ENCODE measurements around the gene RAET1E. TPM values are rescaled to one million over a fixed set of nuclear protein-coding genes. Genes with fewer than 3 reads are reported as not detected.
"Not testable (repeated sequence)": the region's sequence is repeated elsewhere in the genome, so short reads cannot be mapped to it uniquely, and the experiment has no call there.

Gene RAET1E
- total and polyA plus RNA-seq, 9 donors = 0.35 to 3.4 (median 0.89) TPM

GRCh38 chr6:149856256-149856994 is 41.5 kb downstream of the RAET1E start:
- no peak overlapping the region for H3K4me3 ChIP-seq (ENCODE audit: low read length)
- DNase-seq = no peak
- no peak overlapping the region for H3K27ac ChIP-seq (ENCODE audit: low read length)
- H3K36me3 ChIP-seq (ENCODE audit: control insufficient read depth, insufficient read depth, low read length) = peaks cover 9% of the 10 kb centered on the region
- peaks cover 9% of the 10 kb centered on the region for H3K4me1 ChIP-seq (ENCODE audit: control insufficient read depth, insufficient read depth, low read length)
- no peaks in the 10 kb centered on the region for H3K27me3 ChIP-seq (ENCODE audit: control insufficient read depth, insufficient read depth, low read length)
- no peaks in the 10 kb centered on the region for H3K9me3 ChIP-seq (replicated peaks; ENCODE audit: control insufficient read depth, low read depth, low read length)
- WGBS (ENCODE audit: insufficient coverage) = 65% methylated on average over 4 of the region's 10 CpGs

GRCh38 chr6:149855741-149856140 is 42.2 kb downstream of the RAET1E start:
- no peak for DNase-seq
- Histone ChIP-seq H3K27me3 (ENCODE audit: control insufficient read depth, insufficient read depth, low read length) (no peaks in the 10 kb centered on the region), H3K27ac (ENCODE audit: low read length) (no peak overlapping the region), H3K9me3 (replicated peaks; ENCODE audit: control insufficient read depth, low read depth, low read length) (no peaks in the 10 kb centered on the region), H3K4me3 (ENCODE audit: low read length) (no peak overlapping the region), H3K4me1 (ENCODE audit: control insufficient read depth, insufficient read depth, low read length) (peaks cover 7% of the 10 kb centered on the region), H3K36me3 (ENCODE audit: control insufficient read depth, insufficient read depth, low read length) (peaks cover 9% of the 10 kb centered on the region)
- WGBS (ENCODE audit: insufficient coverage) = no CpG with 5 or more reads among the region's 2 CpGs

GRCh38 chr6:149855040-149855654 is 42.8 kb downstream of the RAET1E start:
- Histone ChIP-seq H3K27me3 (ENCODE audit: control insufficient read depth, insufficient read depth, low read length) (no peaks in the 10 kb centered on the region), H3K36me3 (ENCODE audit: control insufficient read depth, insufficient read depth, low read length) (peaks cover 10% of the 10 kb centered on the region), H3K4me3 (ENCODE audit: low read length) (no peak overlapping the region), H3K27ac (ENCODE audit: low read length) (no peak overlapping the region), H3K4me1 (ENCODE audit: control insufficient read depth, insufficient read depth, low read length) (peaks cover 2% of the 10 kb centered on the region), H3K9me3 (replicated peaks; ENCODE audit: control insufficient read depth, low read depth, low read length) (no peaks in the 10 kb centered on the region)
- 100% methylated on average over 1 of the region's 5 CpGs for WGBS (ENCODE audit: insufficient coverage)
- no peak for DNase-seq

GRCh38 chr6:149854532-149854931 is 43.4 kb downstream of the RAET1E start:
- WGBS (ENCODE audit: insufficient coverage) = 47% methylated on average over 6 of the region's 6 CpGs
- H3K4me1 ChIP-seq (ENCODE audit: control insufficient read depth, insufficient read depth, low read length) = no peaks in the 10 kb centered on the region
- no peak overlapping the region for H3K27ac ChIP-seq (ENCODE audit: low read length)
- no peaks in the 10 kb centered on the region for H3K9me3 ChIP-seq (replicated peaks; ENCODE audit: control insufficient read depth, low read depth, low read length)
- no peak overlapping the region for H3K4me3 ChIP-seq (ENCODE audit: low read length)
- no peak for DNase-seq
- peaks cover 14% of the 10 kb centered on the region for H3K36me3 ChIP-seq (ENCODE audit: control insufficient read depth, insufficient read depth, low read length)
- H3K27me3 ChIP-seq (ENCODE audit: control insufficient read depth, insufficient read depth, low read length) = peaks cover 3% of the 10 kb centered on the region

GRCh38 chr6:149854017-149854416 is 43.9 kb downstream of the RAET1E start:
- not testable (repeated sequence) for H3K4me1 ChIP-seq (ENCODE audit: control insufficient read depth, insufficient read depth, low read length); H3K9me3 ChIP-seq (replicated peaks; ENCODE audit: control insufficient read depth, low read depth, low read length); H3K27me3 ChIP-seq (ENCODE audit: control insufficient read depth, insufficient read depth, low read length); H3K4me3 ChIP-seq (ENCODE audit: low read length); H3K27ac ChIP-seq (ENCODE audit: low read length); DNase-seq
- H3K36me3 ChIP-seq (ENCODE audit: control insufficient read depth, insufficient read depth, low read length) = peaks cover 14% of the 10 kb centered on the region
- WGBS (ENCODE audit: insufficient coverage) = no CpG with 5 or more reads among the region's 4 CpGs

- WGBS (ENCODE audit: insufficient coverage) = 93% methylated on average over 6 of the region's 12 CpGs
- no peaks in the 10 kb centered on the region for H3K9me3 ChIP-seq (replicated peaks; ENCODE audit: control insufficient read depth, low read depth, low read length)
- peaks cover 3% of the 10 kb centered on the region for H3K27me3 ChIP-seq (ENCODE audit: control insufficient read depth, insufficient read depth, low read length)
- peaks cover 14% of the 10 kb centered on the region for H3K36me3 ChIP-seq (ENCODE audit: control insufficient read depth, insufficient read depth, low read length)
- no peak for DNase-seq
- no peak overlapping the region for H3K27ac ChIP-seq (ENCODE audit: low read length)
- H3K4me3 ChIP-seq (ENCODE audit: low read length) = no peak overlapping the region
- no peaks in the 10 kb centered on the region for H3K4me1 ChIP-seq (ENCODE audit: control insufficient read depth, insufficient read depth, low read length)
Observed at GRCh38 chr6:149852881-149853280, 45.0 kb downstream of the RAET1E start.

GRCh38 chr6:149852180-149852579 is 45.7 kb downstream of the RAET1E start:
- peaks cover 4% of the 10 kb centered on the region for H3K4me1 ChIP-seq (ENCODE audit: control insufficient read depth, insufficient read depth, low read length)
- WGBS (ENCODE audit: insufficient coverage) = 79% methylated on average over 5 of the region's 6 CpGs
- no peak for DNase-seq
- H3K4me3 ChIP-seq (ENCODE audit: low read length) = no peak overlapping the region
- peaks cover 3% of the 10 kb centered on the region for H3K27me3 ChIP-seq (ENCODE audit: control insufficient read depth, insufficient read depth, low read length)
- peaks cover 14% of the 10 kb centered on the region for H3K36me3 ChIP-seq (ENCODE audit: control insufficient read depth, insufficient read depth, low read length)
- H3K27ac ChIP-seq (ENCODE audit: low read length) = no peak overlapping the region
- H3K9me3 ChIP-seq (replicated peaks; ENCODE audit: control insufficient read depth, low read depth, low read length) = no peaks in the 10 kb centered on the region

- no CpG with 5 or more reads among the region's 5 CpGs for WGBS (ENCODE audit: insufficient coverage)
- H3K4me1 ChIP-seq (ENCODE audit: control insufficient read depth, insufficient read depth, low read length) = peaks cover 7% of the 10 kb centered on the region
- H3K27ac ChIP-seq (ENCODE audit: low read length) = no peak overlapping the region
- H3K4me3 ChIP-seq (ENCODE audit: low read length) = no peak overlapping the region
- peaks cover 14% of the 10 kb centered on the region for H3K36me3 ChIP-seq (ENCODE audit: control insufficient read depth, insufficient read depth, low read length)
- H3K27me3 ChIP-seq (ENCODE audit: control insufficient read depth, insufficient read depth, low read length) = peaks cover 3% of the 10 kb centered on the region
- DNase-seq = no peak
- no peaks in the 10 kb centered on the region for H3K9me3 ChIP-seq (replicated peaks; ENCODE audit: control insufficient read depth, low read depth, low read length)
Observed at GRCh38 chr6:149851461-149852110, 46.3 kb downstream of the RAET1E start.

GRCh38 chr6:149848343-149848742 is 49.6 kb downstream of the RAET1E start:
- DNase-seq = not testable (repeated sequence)
- no CpG with 5 or more reads among the region's 4 CpGs for WGBS (ENCODE audit: insufficient coverage)

More at GRCh38 chr6:149848343-149848742, 49.6 kb downstream of the RAET1E start:
- not testable (repeated sequence) for H3K27me3 ChIP-seq (ENCODE audit: control insufficient read depth, insufficient read depth, low read length); H3K9me3 ChIP-seq (replicated peaks; ENCODE audit: control insufficient read depth, low read depth, low read length); H3K4me3 ChIP-seq (ENCODE audit: low read length); H3K27ac ChIP-seq (ENCODE audit: low read length)
- H3K36me3 ChIP-seq (ENCODE audit: control insufficient read depth, insufficient read depth, low read length) = peaks cover 20% of the 10 kb centered on the region
- peaks cover 13% of the 10 kb centered on the region for H3K4me1 ChIP-seq (ENCODE audit: control insufficient read depth, insufficient read depth, low read length)

Data from muscle of leg (tissue), 11 donors.